HepG2 (cell line): ENCODE results near the gene DNMT3A. TPM values are rescaled to one million over a fixed set of nuclear protein-coding genes. Genes with fewer than 3 reads are reported as not detected.

ENCODE experiments used
- CBFB ChIP-seq: sonication (generic); formaldehyde crosslinking; IDR thresholded peaks from 2 replicates; pipeline ENCODE4 v1.4.0; 2020; ENCODE audit warnings: missing genetic modification reagents
- ERF ChIP-seq: IDR thresholded peaks from 2 replicates; pipeline ENCODE4 v1.6.1; 2018; ENCODE audit warnings: missing biosample characterization, missing genetic modification reagents
- FOXO4 ChIP-seq: sonication (generic); formaldehyde crosslinking; conservative IDR thresholded peaks from 2 replicates; pipeline ENCODE4 v1.8.1; 2023; ENCODE audit warnings: missing genetic modification reagents
- GLI4 ChIP-seq: sonication (generic); formaldehyde crosslinking; IDR thresholded peaks from 2 replicates; pipeline ENCODE4 v1.5.1; 2020; ENCODE audit warnings: missing genetic modification reagents, mild to moderate bottlenecking, moderate library complexity, borderline replicate concordance
- HDAC1 ChIP-seq: sonication (generic); formaldehyde crosslinking; IDR thresholded peaks from 2 replicates; pipeline ENCODE4 v1.5.1; 2020; ENCODE audit warnings: mild to moderate bottlenecking, missing genetic modification reagents
- MATR3 ChIP-seq: sonication (generic); formaldehyde crosslinking; IDR thresholded peaks from 2 replicates; pipeline ENCODE4 v1.4.0; 2020; ENCODE audit warnings: missing genetic modification reagents
- MIER2 ChIP-seq: IDR thresholded peaks from 2 replicates; pipeline ENCODE4 v1.6.1; 2016; ENCODE audit warnings: missing biosample characterization, missing genetic modification reagents
- MTF1 ChIP-seq: sonication (generic); formaldehyde crosslinking; IDR thresholded peaks from 2 replicates; pipeline ENCODE4 v1.5.0; 2020; ENCODE audit warnings: missing genetic modification reagents
- NFATC3 ChIP-seq: sonication (generic); formaldehyde crosslinking; IDR thresholded peaks from 2 replicates; pipeline ENCODE4 v1.5.1; 2020; ENCODE audit warnings: mild to moderate bottlenecking, missing genetic modification reagents
- SNAPC2 ChIP-seq: sonication (generic); formaldehyde crosslinking; IDR thresholded peaks from 2 replicates; pipeline ENCODE4 v1.8.1; 2022; ENCODE audit warnings: mild to moderate bottlenecking, missing genetic modification reagents
- SP140L ChIP-seq: sonication (generic); formaldehyde crosslinking; IDR thresholded peaks from 2 replicates; pipeline ENCODE4 v1.4.0; 2020; ENCODE audit warnings: missing genetic modification reagents, borderline replicate concordance
- ZFP37 ChIP-seq: sonication (generic); formaldehyde crosslinking; IDR thresholded peaks from 2 replicates; pipeline ENCODE4 v1.4.0; 2020; ENCODE audit warnings: missing genetic modification reagents, borderline replicate concordance
- ZFY ChIP-seq: sonication (generic); formaldehyde crosslinking; IDR thresholded peaks from 2 replicates; pipeline ENCODE4 v1.4.0; 2020; ENCODE audit warnings: missing genetic modification reagents
- ZMYM3 ChIP-seq: sonication (generic); formaldehyde crosslinking; IDR thresholded peaks from 2 replicates; pipeline ENCODE4 v1.5.1; 2020; ENCODE audit warnings: mild to moderate bottlenecking, missing genetic modification reagents
- ZNF547 ChIP-seq: sonication (generic); formaldehyde crosslinking; IDR thresholded peaks from 2 replicates; pipeline ENCODE4 v1.5.1; 2020; ENCODE audit warnings: mild to moderate bottlenecking, missing genetic modification reagents
- ZNF674 ChIP-seq: sonication (generic); formaldehyde crosslinking; IDR thresholded peaks from 2 replicates; pipeline ENCODE4 v1.5.0; 2020; ENCODE audit warnings: low read depth, mild to moderate bottlenecking, missing genetic modification reagents
- ZNF687 ChIP-seq: sonication (generic); formaldehyde crosslinking; IDR thresholded peaks from 2 replicates; pipeline ENCODE4 v1.5.1; 2020; ENCODE audit warnings: mild to moderate bottlenecking, missing genetic modification reagents, moderate library complexity
- ZNF720 ChIP-seq: sonication (generic); formaldehyde crosslinking; IDR thresholded peaks from 2 replicates; pipeline ENCODE4 v1.4.0; 2020; ENCODE audit warnings: missing genetic modification reagents
- ZNF737 ChIP-seq: sonication (generic); formaldehyde crosslinking; IDR thresholded peaks from 2 replicates; pipeline ENCODE4 v1.5.0; 2020; ENCODE audit warnings: missing genetic modification reagents, mild to moderate bottlenecking, borderline replicate concordance
- ZNF772 ChIP-seq: sonication (generic); formaldehyde crosslinking; IDR thresholded peaks from 2 replicates; pipeline ENCODE4 v1.5.0; 2020; ENCODE audit warnings: mild to moderate bottlenecking, missing genetic modification reagents
- ZNF782 ChIP-seq: sonication (generic); formaldehyde crosslinking; IDR thresholded peaks from 2 replicates; pipeline ENCODE4 v1.4.0; 2020; ENCODE audit warnings: missing genetic modification reagents, mild to moderate bottlenecking, borderline replicate concordance
- ZNF790 ChIP-seq: sonication (generic); formaldehyde crosslinking; IDR thresholded peaks from 2 replicates; pipeline ENCODE4 v1.8.0; 2022; ENCODE audit warnings: missing genetic modification reagents, mild to moderate bottlenecking, borderline replicate concordance
- polyA plus RNA-seq, 8 experiments: library from polyadenylated mRNA; depleted of rRNA in 3 of 8; stranded (reverse) in 7 of 8; unstranded in 1 of 8; fragments of >200 nt; fragmentation: Illumina TruSeq in 4 of 8; extraction: Trizol in 4 of 8; gene quantifications; 2 replicates each; pipeline versions ENCODE4 v1.2.1 to v1.2.3, GENCODE V29; 2011 to 2016; ENCODE audit warnings: low read depth in 4 of 8, missing spikeins in 1 of 8, mixed read lengths in 1 of 8; ENCODE audit not compliant: insufficient read depth in 1 of 8
- total RNA-seq, 5 experiments: library from RNA; depleted of rRNA; stranded (reverse); fragments of >200 nt; fragmentation: Illumina TruSeq; extraction: Trizol; gene quantifications; 2 replicates each; pipeline ENCODE4 v1.2.3, GENCODE V29; 2016; ENCODE audit warnings: low read depth in 1 of 5
- TF ChIP-seq, protein P1 (sequence below): sonication (generic); formaldehyde crosslinking; conservative IDR thresholded peaks from 2 replicates; pipeline ENCODE4 v1.4.0; 2020; ENCODE audit warnings: missing genetic modification reagents

DNMT3A gene
- total and polyA plus RNA-seq, 2 of the 13 experiments (the other 11 are each of a cell fraction or from before 2014, with no cell fraction given) = 14.7 to 29.1 TPM

DNA sequence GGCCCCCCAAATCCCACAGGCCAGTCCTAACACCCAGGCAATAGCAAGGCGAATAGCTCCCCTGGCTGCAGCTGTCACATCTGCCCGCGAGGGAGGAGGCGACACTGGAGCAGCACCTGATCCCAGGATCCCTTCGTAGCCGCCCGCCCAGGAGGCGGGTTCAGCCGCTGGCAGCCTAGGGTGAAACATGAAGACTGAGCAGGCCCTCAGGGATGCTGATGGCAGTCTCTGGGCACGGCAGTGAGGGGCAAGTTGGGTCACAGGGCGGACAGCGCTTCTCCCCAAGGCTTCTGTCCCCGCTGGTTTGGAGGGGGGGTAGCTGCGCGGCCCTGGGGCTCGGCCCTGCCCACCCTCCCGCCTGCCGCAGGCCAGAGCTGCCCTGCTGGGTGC lies 1.9 kb downstream of the DNMT3A start (continued):
- no peak for TF ChIP-seq ERF (CRISPR knock-in tag)
- TF ChIP-seq, protein P1, sequence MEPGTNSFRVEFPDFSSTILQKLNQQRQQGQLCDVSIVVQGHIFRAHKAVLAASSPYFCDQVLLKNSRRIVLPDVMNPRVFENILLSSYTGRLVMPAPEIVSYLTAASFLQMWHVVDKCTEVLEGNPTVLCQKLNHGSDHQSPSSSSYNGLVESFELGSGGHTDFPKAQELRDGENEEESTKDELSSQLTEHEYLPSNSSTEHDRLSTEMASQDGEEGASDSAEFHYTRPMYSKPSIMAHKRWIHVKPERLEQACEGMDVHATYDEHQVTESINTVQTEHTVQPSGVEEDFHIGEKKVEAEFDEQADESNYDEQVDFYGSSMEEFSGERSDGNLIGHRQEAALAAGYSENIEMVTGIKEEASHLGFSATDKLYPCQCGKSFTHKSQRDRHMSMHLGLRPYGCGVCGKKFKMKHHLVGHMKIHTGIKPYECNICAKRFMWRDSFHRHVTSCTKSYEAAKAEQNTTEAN (CRISPR knock-in tag) = no peak
- TF ChIP-seq SNAPC2 = no peak
- TF ChIP-seq GLI4 = no peak
- no peak for TF ChIP-seq ZNF674 (CRISPR knock-in tag)
- TF ChIP-seq ZFP37 (CRISPR knock-in tag) = no peak
- TF ChIP-seq MATR3 (CRISPR knock-in tag) = no peak
- TF ChIP-seq CBFB (CRISPR knock-in tag) = no peak
- no peak for TF ChIP-seq MTF1 (CRISPR knock-in tag)
- no peak for TF ChIP-seq ZNF772
- TF ChIP-seq ZFY (CRISPR knock-in tag) = no peak
- TF ChIP-seq ZNF687 (CRISPR knock-in tag) = peak; percentile 67
- TF ChIP-seq FOXO4 (CRISPR knock-in tag) = no peak
- no peak for TF ChIP-seq ZNF790
- no peak for TF ChIP-seq ZNF720
- no peak for TF ChIP-seq ZNF737 (CRISPR knock-in tag)
- peak; percentile 63; the same call in 1 of the 2 replicates for TF ChIP-seq ZMYM3
- TF ChIP-seq HDAC1 (CRISPR knock-in tag) = 0 out of 2 replicates have a peak, but pooled peaks have one; percentile 24
- TF ChIP-seq SP140L = no peak
- TF ChIP-seq ZNF782 (CRISPR knock-in tag) = no peak
- no peak for TF ChIP-seq ZNF547 (CRISPR knock-in tag)
- TF ChIP-seq MIER2 (CRISPR knock-in tag) = 0 out of 2 replicates have a peak, but pooled peaks have one; percentile 14
- no peak for TF ChIP-seq NFATC3 (CRISPR knock-in tag)
